Measurements from ENCODE around the gene GLP2R.

The GLP2R gene

DNA sequence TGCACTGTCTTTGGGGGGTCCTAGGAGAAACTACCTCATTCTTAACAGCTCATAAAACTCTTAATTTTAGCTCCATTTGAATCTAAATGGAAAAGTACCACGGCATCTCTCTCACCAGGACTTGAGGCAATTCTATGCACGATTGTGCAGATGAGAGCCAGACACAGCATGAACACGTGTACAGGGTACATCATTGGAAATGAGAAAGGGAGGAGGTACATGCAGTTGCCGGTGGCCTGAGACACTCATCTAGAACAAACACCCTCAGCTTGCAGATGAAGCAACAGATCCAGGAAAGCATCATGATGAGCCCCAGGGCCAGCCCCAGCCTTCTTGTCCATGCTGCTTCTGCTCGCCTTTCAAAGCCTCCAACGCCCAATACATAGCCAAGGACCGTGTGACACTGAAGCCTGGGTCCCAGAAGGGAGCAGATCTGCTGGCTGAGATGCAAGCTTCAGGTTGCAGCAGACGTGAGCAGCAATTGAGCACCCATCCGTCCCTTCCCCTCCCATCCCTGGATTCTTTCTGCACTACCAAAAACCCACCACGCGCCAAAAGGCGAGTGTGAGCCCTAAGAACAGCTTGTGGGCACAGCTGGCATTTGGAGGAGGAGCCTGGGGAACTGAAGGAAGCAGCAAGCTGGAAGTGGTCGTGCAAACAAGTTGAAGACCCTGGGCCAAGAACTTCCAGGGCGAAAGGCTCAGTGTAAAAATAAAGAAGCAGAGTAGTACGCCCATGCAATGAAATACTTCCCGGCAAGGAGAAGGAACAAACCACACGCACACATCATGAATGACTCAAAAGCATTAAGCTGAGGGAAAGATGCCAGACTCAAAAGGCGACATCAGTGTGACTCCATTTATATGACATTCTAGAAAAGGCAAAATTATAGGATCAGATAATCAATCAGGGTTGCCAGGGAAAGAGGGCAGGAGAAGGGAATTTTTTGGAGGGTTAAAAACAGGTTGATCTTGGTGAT, 86.7 kb downstream of the GLP2R start:
- H3K4me3 ChIP-seq (ENCODE audit: low read depth, low read length), result no peak overlapping the region
- POLR2A ChIA-PET, result interaction anchor here (0.6 kb wide), 1 partner anchor 762 kb away, joined by 3 read pairs; no protein-coding TSS in a partner anchor
- CTCF ChIA-PET, result interaction anchor here (1.0 kb wide), 1 partner anchor 12 kb away, joined by 3 read pairs; no protein-coding TSS in a partner anchor
- TF ChIP-seq, protein P1, sequence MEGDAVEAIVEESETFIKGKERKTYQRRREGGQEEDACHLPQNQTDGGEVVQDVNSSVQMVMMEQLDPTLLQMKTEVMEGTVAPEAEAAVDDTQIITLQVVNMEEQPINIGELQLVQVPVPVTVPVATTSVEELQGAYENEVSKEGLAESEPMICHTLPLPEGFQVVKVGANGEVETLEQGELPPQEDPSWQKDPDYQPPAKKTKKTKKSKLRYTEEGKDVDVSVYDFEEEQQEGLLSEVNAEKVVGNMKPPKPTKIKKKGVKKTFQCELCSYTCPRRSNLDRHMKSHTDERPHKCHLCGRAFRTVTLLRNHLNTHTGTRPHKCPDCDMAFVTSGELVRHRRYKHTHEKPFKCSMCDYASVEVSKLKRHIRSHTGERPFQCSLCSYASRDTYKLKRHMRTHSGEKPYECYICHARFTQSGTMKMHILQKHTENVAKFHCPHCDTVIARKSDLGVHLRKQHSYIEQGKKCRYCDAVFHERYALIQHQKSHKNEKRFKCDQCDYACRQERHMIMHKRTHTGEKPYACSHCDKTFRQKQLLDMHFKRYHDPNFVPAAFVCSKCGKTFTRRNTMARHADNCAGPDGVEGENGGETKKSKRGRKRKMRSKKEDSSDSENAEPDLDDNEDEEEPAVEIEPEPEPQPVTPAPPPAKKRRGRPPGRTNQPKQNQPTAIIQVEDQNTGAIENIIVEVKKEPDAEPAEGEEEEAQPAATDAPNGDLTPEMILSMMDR (IDR thresholded peaks at IDR 0.05; ENCODE audit: insufficient read depth, low read length, missing control alignments), result no peak
- no peak for DNase-seq (ENCODE audit: low read depth, low spot score)

DNA sequence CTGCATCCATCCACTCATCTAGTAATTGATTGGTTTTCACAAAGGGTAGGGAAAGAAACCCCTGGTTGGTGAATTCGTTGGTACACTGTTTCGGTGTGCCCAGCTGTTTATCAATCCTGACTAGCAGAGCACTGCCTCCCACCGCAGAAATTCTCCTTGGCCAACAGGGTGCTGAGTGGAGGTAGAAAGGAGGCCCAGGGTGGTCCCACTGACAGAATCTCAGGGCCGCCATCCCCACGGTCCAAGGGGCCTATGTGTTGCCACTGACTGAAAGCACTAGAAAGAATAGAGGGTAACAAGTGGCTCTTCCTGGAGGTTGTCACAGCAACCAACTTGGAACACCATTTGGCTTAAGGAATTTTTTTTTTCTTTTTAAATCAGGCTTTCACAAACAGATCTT, 87.8 kb downstream of the GLP2R start:
- CTCF ChIA-PET, result interaction anchor here (1.0 to 1.2 kb wide), 2 partner anchors 11 to 15 kb away, joined by 3 read pairs; no protein-coding TSS in a partner anchor
- TF ChIP-seq, protein P1 (IDR thresholded peaks at IDR 0.05; ENCODE audit: insufficient read depth, low read length, missing control alignments), result no peak

DNA sequence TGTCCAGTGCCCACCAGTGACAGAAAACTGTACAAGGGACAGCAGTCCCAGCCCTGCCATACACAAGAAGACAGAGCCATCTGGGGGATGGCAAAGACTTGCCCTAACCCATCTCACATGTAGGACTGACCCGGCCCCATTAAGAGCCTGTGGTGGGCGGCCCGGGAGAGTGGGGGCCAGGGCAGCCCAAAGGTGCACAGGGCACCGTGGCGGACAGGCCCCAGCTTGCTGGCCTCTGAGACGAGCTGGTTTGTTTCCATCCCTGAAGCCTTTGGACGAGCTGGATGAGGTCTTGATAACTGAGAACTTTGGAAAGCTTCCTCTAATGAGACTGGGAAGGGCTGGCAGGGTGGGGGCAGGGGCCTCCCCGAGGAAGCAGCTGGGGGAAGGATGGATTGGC, 90.4 kb downstream of the GLP2R start:
- DNase-seq (ENCODE audit: low read depth, low spot score), result no peak
- POLR2A ChIA-PET, result no interaction called here
- no peak overlapping the region for H3K4me3 ChIP-seq (ENCODE audit: low read depth, low read length)
- TF ChIP-seq, protein P1 (IDR thresholded peaks at IDR 0.05; ENCODE audit: insufficient read depth, low read length, missing control alignments), result no peak
- CTCF ChIA-PET, result interaction anchor here (0.6 kb wide), 1 partner anchor 9 kb away, joined by 3 read pairs; no protein-coding TSS in a partner anchor

More for the DNA sequence above, 87.8 kb downstream of the GLP2R start:
- POLR2A ChIA-PET, result no interaction called here
- DNase-seq (ENCODE audit: low read depth, low spot score), result no peak
- no peak overlapping the region for H3K4me3 ChIP-seq (ENCODE audit: low read depth, low read length)

DNA sequence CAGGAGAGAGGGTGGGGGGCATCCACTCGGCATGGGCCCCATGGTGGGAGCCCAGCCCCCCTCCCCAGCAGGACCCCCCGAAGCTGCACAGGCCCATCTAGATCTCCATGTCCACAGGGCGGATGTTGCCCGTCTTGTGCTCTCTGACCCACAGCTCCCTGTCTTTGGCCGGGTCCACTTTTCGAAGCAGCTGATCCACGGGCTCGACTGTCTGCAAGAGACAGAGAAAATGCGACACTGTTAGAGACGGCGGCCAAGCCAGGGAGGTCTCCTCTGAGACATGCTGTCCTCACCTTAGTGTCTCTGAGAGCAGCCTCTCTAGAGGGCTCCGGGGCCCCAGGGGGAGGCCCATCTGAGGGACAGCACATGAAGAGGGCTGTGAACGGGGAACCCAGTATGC, 91.4 kb downstream of the GLP2R start:
- POLR2A ChIA-PET, result no interaction called here
- DNase-seq (ENCODE audit: low read depth, low spot score), result no peak
- TF ChIP-seq, protein P1 (IDR thresholded peaks at IDR 0.05; ENCODE audit: insufficient read depth, low read length, missing control alignments), result no peak
- CTCF ChIA-PET, result interaction anchor here (1.0 to 3.2 kb wide), 4 partner anchors 12 to 698 kb away, joined by 3 to 11 read pairs (median 4); no protein-coding TSS in a partner anchor
- H3K4me3 ChIP-seq (ENCODE audit: low read depth, low read length), result no peak overlapping the region

DNA sequence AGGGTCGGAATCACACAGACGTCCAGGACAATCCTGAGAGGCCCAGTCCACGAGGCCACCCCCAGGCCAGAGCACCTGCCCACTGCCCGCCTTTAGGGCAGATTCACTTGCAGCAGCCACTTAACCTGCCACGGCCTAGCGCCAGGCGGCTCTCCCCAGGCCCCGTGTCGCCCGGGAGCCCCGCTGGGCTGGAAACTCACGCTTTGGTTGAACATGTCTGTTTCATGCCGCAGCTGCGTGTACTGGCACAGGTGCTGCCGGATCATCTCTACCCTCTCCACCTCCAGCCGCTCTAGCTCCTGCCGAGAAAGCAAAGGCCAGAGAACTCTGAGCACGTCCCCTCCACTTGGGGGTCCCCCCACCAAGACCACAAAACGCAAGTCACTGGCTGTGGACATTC, 92.1 kb downstream of the GLP2R start:
- TF ChIP-seq, protein P1 (IDR thresholded peaks at IDR 0.05; ENCODE audit: insufficient read depth, low read length, missing control alignments), result no peak
- ChIA-PET POLR2A (no interaction called here), CTCF (interaction anchor here (1.0 to 3.2 kb wide), 4 partner anchors 11 to 697 kb away, joined by 3 to 11 read pairs (median 4); no protein-coding TSS in a partner anchor)
- H3K4me3 ChIP-seq (ENCODE audit: low read depth, low read length), result no peak overlapping the region
- no peak for DNase-seq (ENCODE audit: low read depth, low spot score)

DNA sequence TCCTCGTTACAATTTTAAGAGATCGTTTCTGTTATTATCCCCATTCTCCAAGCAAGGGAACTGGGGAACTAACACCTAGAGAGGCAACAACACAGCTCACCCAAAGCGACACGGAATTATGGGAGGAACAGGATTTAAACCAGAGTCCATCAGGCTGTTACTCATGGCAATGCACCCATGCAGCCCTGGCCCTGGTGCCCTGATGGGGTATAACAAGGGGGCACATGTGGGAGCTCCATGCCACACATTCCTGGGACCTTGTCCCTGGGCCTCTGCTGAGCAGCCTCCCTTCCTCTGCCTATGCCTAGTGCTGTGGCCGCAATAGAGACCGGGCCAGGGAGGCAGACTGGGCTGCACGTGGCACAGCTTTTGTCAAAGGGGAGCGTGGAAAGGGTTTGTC, 92.6 kb downstream of the GLP2R start:
- no peak for DNase-seq (ENCODE audit: low read depth, low spot score)
- ChIA-PET POLR2A (no interaction called here), CTCF (interaction anchor here (3.2 kb wide), 1 partner anchor 11 kb away, joined by 11 read pairs; no protein-coding TSS in a partner anchor)
- H3K4me3 ChIP-seq (ENCODE audit: low read depth, low read length), result no peak overlapping the region
- TF ChIP-seq, protein P1 (IDR thresholded peaks at IDR 0.05; ENCODE audit: insufficient read depth, low read length, missing control alignments), result no peak

All from AG04449 (cell line).